ENCODE data around the gene MYMX. TPM values are rescaled to one million over a fixed set of nuclear protein-coding genes. Genes with fewer than 3 reads are reported as not detected.
A peak's percentile ranks its signal among the peaks of the same experiment; 100 is the strongest.

The MYMX gene
- total and polyA plus RNA-seq, 2 of the 13 experiments (the other 11 are each of a cell fraction or from before 2014, with no cell fraction given), result not detected

- TF ChIP-seq, protein P1, sequence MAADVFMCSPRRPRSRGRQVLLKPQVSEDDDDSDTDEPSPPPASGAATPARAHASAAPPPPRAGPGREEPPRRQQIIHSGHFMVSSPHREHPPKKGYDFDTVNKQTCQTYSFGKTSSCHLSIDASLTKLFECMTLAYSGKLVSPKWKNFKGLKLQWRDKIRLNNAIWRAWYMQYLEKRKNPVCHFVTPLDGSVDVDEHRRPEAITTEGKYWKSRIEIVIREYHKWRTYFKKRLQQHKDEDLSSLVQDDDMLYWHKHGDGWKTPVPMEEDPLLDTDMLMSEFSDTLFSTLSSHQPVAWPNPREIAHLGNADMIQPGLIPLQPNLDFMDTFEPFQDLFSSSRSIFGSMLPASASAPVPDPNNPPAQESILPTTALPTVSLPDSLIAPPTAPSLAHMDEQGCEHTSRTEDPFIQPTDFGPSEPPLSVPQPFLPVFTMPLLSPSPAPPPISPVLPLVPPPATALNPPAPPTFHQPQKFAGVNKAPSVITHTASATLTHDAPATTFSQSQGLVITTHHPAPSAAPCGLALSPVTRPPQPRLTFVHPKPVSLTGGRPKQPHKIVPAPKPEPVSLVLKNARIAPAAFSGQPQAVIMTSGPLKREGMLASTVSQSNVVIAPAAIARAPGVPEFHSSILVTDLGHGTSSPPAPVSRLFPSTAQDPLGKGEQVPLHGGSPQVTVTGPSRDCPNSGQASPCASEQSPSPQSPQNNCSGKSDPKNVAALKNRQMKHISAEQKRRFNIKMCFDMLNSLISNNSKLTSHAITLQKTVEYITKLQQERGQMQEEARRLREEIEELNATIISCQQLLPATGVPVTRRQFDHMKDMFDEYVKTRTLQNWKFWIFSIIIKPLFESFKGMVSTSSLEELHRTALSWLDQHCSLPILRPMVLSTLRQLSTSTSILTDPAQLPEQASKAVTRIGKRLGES (CRISPR knock-in tag; IDR thresholded peaks at IDR 0.05; ENCODE audit: borderline replicate concordance), result no peak
- TF ChIP-seq HES4 (CRISPR knock-in tag; IDR thresholded peaks at IDR 0.05; ENCODE audit: borderline replicate concordance) (no peak), ZNF441 (CRISPR knock-in tag; IDR thresholded peaks at IDR 0.05; ENCODE audit: borderline replicate concordance) (no peak), HOXA7 (CRISPR knock-in tag; IDR thresholded peaks at IDR 0.05) (no peak), RFX3 (CRISPR knock-in tag; IDR thresholded peaks at IDR 0.05) (no peak), IRF2 (CRISPR knock-in tag; IDR thresholded peaks at IDR 0.05) (peak; percentile 62), ZSCAN22 (CRISPR knock-in tag; IDR thresholded peaks at IDR 0.05) (no peak), CREB3 (CRISPR knock-in tag; IDR thresholded peaks at IDR 0.05) (no peak), MYPOP (CRISPR knock-in tag; IDR thresholded peaks at IDR 0.05) (peak; percentile 58; the same call in 1 of the 2 replicates), ZNF720 (CRISPR knock-in tag; IDR thresholded peaks at IDR 0.05) (no peak), ZIK1 (CRISPR knock-in tag; IDR thresholded peaks at IDR 0.05; ENCODE audit: borderline replicate concordance, low read depth) (no peak), MTF2 (CRISPR knock-in tag; IDR thresholded peaks at IDR 0.05; ENCODE audit: borderline replicate concordance) (no peak), ZNF792 (CRISPR knock-in tag; IDR thresholded peaks at IDR 0.05) (peak; percentile 78; the same call in 1 of the 2 replicates), ZNF225 (CRISPR knock-in tag; IDR thresholded peaks at IDR 0.05) (no peak), TEF (CRISPR knock-in tag; IDR thresholded peaks at IDR 0.05) (no peak), ZNF724P (CRISPR knock-in tag; IDR thresholded peaks at IDR 0.05; ENCODE audit: borderline replicate concordance) (no peak), YEATS4 (CRISPR knock-in tag; IDR thresholded peaks at IDR 0.05; ENCODE audit: borderline replicate concordance) (no peak), RAD21 (CRISPR knock-in tag; IDR thresholded peaks at IDR 0.05) (peak; percentile 86), ZNF839 (CRISPR knock-in tag; IDR thresholded peaks at IDR 0.05; ENCODE audit: borderline replicate concordance) (peak; percentile 95; the same call in 1 of the 2 replicates), CREM (IDR thresholded peaks at IDR 0.05) (no peak), CREM (CRISPR knock-in tag; IDR thresholded peaks at IDR 0.05) (no peak), ATF4 (CRISPR knock-in tag; IDR thresholded peaks at IDR 0.05) (no peak), TOPORS (CRISPR knock-in tag; IDR thresholded peaks at IDR 0.05) (no peak)
- TF ChIP-seq, protein P2, sequence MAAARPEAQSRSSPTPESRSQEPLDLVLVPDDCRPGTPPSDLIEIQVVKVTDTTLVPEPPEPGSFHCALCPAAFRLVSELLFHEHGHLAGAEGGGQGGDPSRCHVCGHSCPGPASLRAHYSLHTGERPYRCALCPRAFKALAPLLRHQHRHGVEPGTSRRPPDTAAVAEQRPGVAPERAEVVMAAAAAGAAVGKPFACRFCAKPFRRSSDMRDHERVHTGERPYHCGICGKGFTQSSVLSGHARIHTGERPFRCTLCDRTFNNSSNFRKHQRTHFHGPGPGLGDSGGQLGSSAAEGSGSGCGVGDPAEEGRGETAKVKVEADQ (CRISPR knock-in tag; IDR thresholded peaks at IDR 0.05; ENCODE audit: borderline replicate concordance), result no peak
Measured at GRCh38 chr6:44221291-44221960, 4.7 kb downstream of the MYMX start (continued).
